Measurements from ENCODE around the gene SRMS. TPM values are rescaled to one million over a fixed set of nuclear protein-coding genes. Genes with fewer than 3 reads are reported as not detected.

The SRMS gene
- total RNA-seq, 1 donor = not detected

- no peak overlapping the region for H3K27ac ChIP-seq (ENCODE audit: low read depth, low read length)
- H3K4me1 ChIP-seq (ENCODE audit: insufficient read depth, low read length) = peaks cover 8% of the 10 kb centered on the region
- no peaks in the 10 kb centered on the region for H4K20me1 ChIP-seq (ENCODE audit: insufficient read depth, low read length)
- no peak for DNase-seq (ENCODE audit: insufficient read length, low spot score, missing footprints)
- peak overlapping the region; percentile 56 for H3K4me3 ChIP-seq (ENCODE audit: insufficient read depth, low read length)
- H3K4me2 ChIP-seq (ENCODE audit: insufficient read depth, low read length) = peak overlapping the region; percentile 71
- no peak for TF ChIP-seq CTCF (IDR thresholded peaks at IDR 0.05; ENCODE audit: extremely low read depth, low read depth, low read length)
- no peaks in the 10 kb centered on the region for H3K36me3 ChIP-seq (ENCODE audit: insufficient read depth, low read length)
- peaks cover 10% of the 10 kb centered on the region for H3K27me3 ChIP-seq (ENCODE audit: insufficient read depth, low read length)
- no peaks in the 10 kb centered on the region for H3K79me2 ChIP-seq (ENCODE audit: insufficient read depth, low read length)
- H2AFZ ChIP-seq (ENCODE audit: low read length) = peak overlapping the region; percentile 62
- no peaks in the 10 kb centered on the region for H3K9me3 ChIP-seq (ENCODE audit: low read depth, low read length)
Observed at GRCh38 chr20:63538204-63539091, 9.1 kb downstream of the SRMS start.

GRCh38 chr20:63537525-63538203 lies 9.9 kb downstream of the SRMS start:
- H3K79me2 ChIP-seq (ENCODE audit: insufficient read depth, low read length) = no peaks in the 10 kb centered on the region
- peak; percentile 83 for TF ChIP-seq CTCF (IDR thresholded peaks at IDR 0.05; ENCODE audit: extremely low read depth, low read depth, low read length)
- peak overlapping the region; percentile 62 for H2AFZ ChIP-seq (ENCODE audit: low read length)
- peak overlapping the region; percentile 56 for H3K4me3 ChIP-seq (ENCODE audit: insufficient read depth, low read length)
- H3K27ac ChIP-seq (ENCODE audit: low read depth, low read length) = no peak overlapping the region
- H3K4me2 ChIP-seq (ENCODE audit: insufficient read depth, low read length) = peak overlapping the region; percentile 71
- no peaks in the 10 kb centered on the region for H3K9me3 ChIP-seq (ENCODE audit: low read depth, low read length)
- H3K4me1 ChIP-seq (ENCODE audit: insufficient read depth, low read length) = peaks cover 8% of the 10 kb centered on the region
- no peaks in the 10 kb centered on the region for H3K36me3 ChIP-seq (ENCODE audit: insufficient read depth, low read length)
- DNase-seq (ENCODE audit: insufficient read length, low spot score, missing footprints) = peak; percentile 100
- peaks cover 10% of the 10 kb centered on the region for H3K27me3 ChIP-seq (ENCODE audit: insufficient read depth, low read length)
- H4K20me1 ChIP-seq (ENCODE audit: insufficient read depth, low read length) = no peaks in the 10 kb centered on the region

GRCh38 chr20:63536997-63537524 lies 10.5 kb downstream of the SRMS start, which contains the start of gene PTK6:
Gene PTK6 (minus strand): TSS chr20:63537376. CDS start chr20:63537314, 62 bp downstream.
- no peak for DNase-seq (ENCODE audit: insufficient read length, low spot score, missing footprints)
- Histone ChIP-seq H3K4me1 (ENCODE audit: insufficient read depth, low read length) (peaks cover 8% of the 10 kb centered on the region), H3K27ac (ENCODE audit: low read depth, low read length) (no peak within 1 kb of the TSS), H2AFZ (ENCODE audit: low read length) (peak within 1 kb of the TSS; percentile 62), H3K79me2 (ENCODE audit: insufficient read depth, low read length) (no peaks in the 10 kb centered on the region), H3K4me3 (ENCODE audit: insufficient read depth, low read length) (peak within 1 kb of the TSS; percentile 56), H3K27me3 (ENCODE audit: insufficient read depth, low read length) (peaks cover 10% of the 10 kb centered on the region), H3K36me3 (ENCODE audit: insufficient read depth, low read length) (no peaks in the 10 kb centered on the region), H3K4me2 (ENCODE audit: insufficient read depth, low read length) (peak within 1 kb of the TSS; percentile 71), H4K20me1 (ENCODE audit: insufficient read depth, low read length) (no peaks in the 10 kb centered on the region), H3K9me3 (ENCODE audit: low read depth, low read length) (no peaks in the 10 kb centered on the region)
- TF ChIP-seq CTCF (IDR thresholded peaks at IDR 0.05; ENCODE audit: extremely low read depth, low read depth, low read length) = no peak

Measured in osteoblast (primary cell).